Measurements from ENCODE around the gene INTS14.
"Not testable (repeated sequence)": the region's sequence is repeated elsewhere in the genome, so short reads cannot be mapped to it uniquely, and the experiment has no call there.

The INTS14 gene

GRCh38 chr15:65559941-65560340 is 51.0 kb downstream of the INTS14 start:
- no peaks in the 10 kb centered on the region for H3K27me3 ChIP-seq (replicated peaks; ENCODE audit: control insufficient read depth, insufficient read depth, low read length, poor library complexity, severe bottlenecking)
- H3K36me3 ChIP-seq (ENCODE audit: control insufficient read depth, insufficient read depth, low read length): peaks cover 27% of the 10 kb centered on the region
- no peaks in the 10 kb centered on the region for H3K4me1 ChIP-seq (ENCODE audit: control insufficient read depth, insufficient read depth, low read length, poor library complexity, severe bottlenecking)
- no peak overlapping the region for H3K27ac ChIP-seq (ENCODE audit: insufficient read depth, low read length, poor library complexity, severe bottlenecking)
- H3K4me3 ChIP-seq (ENCODE audit: insufficient read depth, low read depth, low read length, poor library complexity, severe bottlenecking): no peak overlapping the region
- H3K9me3 ChIP-seq (ENCODE audit: control insufficient read depth, low read length): no peaks in the 10 kb centered on the region
- DNase-seq: no peak

- Histone ChIP-seq H3K36me3 (ENCODE audit: control insufficient read depth, insufficient read depth, low read length) (peaks cover 27% of the 10 kb centered on the region), H3K4me1 (ENCODE audit: control insufficient read depth, insufficient read depth, low read length, poor library complexity, severe bottlenecking) (no peaks in the 10 kb centered on the region), H3K27me3 (replicated peaks; ENCODE audit: control insufficient read depth, insufficient read depth, low read length, poor library complexity, severe bottlenecking) (no peaks in the 10 kb centered on the region), H3K4me3 (ENCODE audit: insufficient read depth, low read depth, low read length, poor library complexity, severe bottlenecking) (no peak overlapping the region), H3K9me3 (ENCODE audit: control insufficient read depth, low read length) (no peaks in the 10 kb centered on the region), H3K27ac (ENCODE audit: insufficient read depth, low read length, poor library complexity, severe bottlenecking) (no peak overlapping the region)
- DNase-seq: no peak
Observed at GRCh38 chr15:65558997-65559760, 51.8 kb downstream of the INTS14 start.

- H3K27me3 ChIP-seq (replicated peaks; ENCODE audit: control insufficient read depth, insufficient read depth, low read length, poor library complexity, severe bottlenecking): no peaks in the 10 kb centered on the region
- no peaks in the 10 kb centered on the region for H3K4me1 ChIP-seq (ENCODE audit: control insufficient read depth, insufficient read depth, low read length, poor library complexity, severe bottlenecking)
- no peak for DNase-seq
- no peaks in the 10 kb centered on the region for H3K9me3 ChIP-seq (ENCODE audit: control insufficient read depth, low read length)
- H3K36me3 ChIP-seq (ENCODE audit: control insufficient read depth, insufficient read depth, low read length): peaks cover 27% of the 10 kb centered on the region
- H3K4me3 ChIP-seq (ENCODE audit: insufficient read depth, low read depth, low read length, poor library complexity, severe bottlenecking): no peak overlapping the region
- no peak overlapping the region for H3K27ac ChIP-seq (ENCODE audit: insufficient read depth, low read length, poor library complexity, severe bottlenecking)
Observed at GRCh38 chr15:65558336-65558735, 52.6 kb downstream of the INTS14 start.

- no peaks in the 10 kb centered on the region for H3K9me3 ChIP-seq (ENCODE audit: control insufficient read depth, low read length)
Observed at GRCh38 chr15:65556622-65557021, 54.3 kb downstream of the INTS14 start.

GRCh38 chr15:65553691-65554090 is 57.2 kb downstream of the INTS14 start:
- Histone ChIP-seq H3K9me3 (ENCODE audit: control insufficient read depth, low read length) (no peaks in the 10 kb centered on the region), H3K4me1 (ENCODE audit: control insufficient read depth, insufficient read depth, low read length, poor library complexity, severe bottlenecking) (no peaks in the 10 kb centered on the region), H3K36me3 (ENCODE audit: control insufficient read depth, insufficient read depth, low read length) (peaks cover 11% of the 10 kb centered on the region), H3K27me3 (replicated peaks; ENCODE audit: control insufficient read depth, insufficient read depth, low read length, poor library complexity, severe bottlenecking) (no peaks in the 10 kb centered on the region), H3K27ac (ENCODE audit: insufficient read depth, low read length, poor library complexity, severe bottlenecking) (no peak overlapping the region), H3K4me3 (ENCODE audit: insufficient read depth, low read depth, low read length, poor library complexity, severe bottlenecking) (no peak overlapping the region)
- no peak for DNase-seq

More at GRCh38 chr15:65556622-65557021, 54.3 kb downstream of the INTS14 start:
- Histone ChIP-seq H3K4me3 (ENCODE audit: insufficient read depth, low read depth, low read length, poor library complexity, severe bottlenecking) (no peak overlapping the region), H3K4me1 (ENCODE audit: control insufficient read depth, insufficient read depth, low read length, poor library complexity, severe bottlenecking) (no peaks in the 10 kb centered on the region), H3K27ac (ENCODE audit: insufficient read depth, low read length, poor library complexity, severe bottlenecking) (no peak overlapping the region), H3K36me3 (ENCODE audit: control insufficient read depth, insufficient read depth, low read length) (peaks cover 20% of the 10 kb centered on the region), H3K27me3 (replicated peaks; ENCODE audit: control insufficient read depth, insufficient read depth, low read length, poor library complexity, severe bottlenecking) (no peaks in the 10 kb centered on the region)
- no peak for DNase-seq

- H3K27ac ChIP-seq (ENCODE audit: insufficient read depth, low read length, poor library complexity, severe bottlenecking); H3K9me3 ChIP-seq (ENCODE audit: control insufficient read depth, low read length); H3K4me1 ChIP-seq (ENCODE audit: control insufficient read depth, insufficient read depth, low read length, poor library complexity, severe bottlenecking); DNase-seq; H3K4me3 ChIP-seq (ENCODE audit: insufficient read depth, low read depth, low read length, poor library complexity, severe bottlenecking); H3K27me3 ChIP-seq (replicated peaks; ENCODE audit: control insufficient read depth, insufficient read depth, low read length, poor library complexity, severe bottlenecking): not testable (repeated sequence)
- peaks cover 10% of the 10 kb centered on the region for H3K36me3 ChIP-seq (ENCODE audit: control insufficient read depth, insufficient read depth, low read length)
Observed at GRCh38 chr15:65552851-65553250, 58.1 kb downstream of the INTS14 start.

- Histone ChIP-seq H3K36me3 (ENCODE audit: control insufficient read depth, insufficient read depth, low read length) (peaks cover 8% of the 10 kb centered on the region), H3K9me3 (ENCODE audit: control insufficient read depth, low read length) (no peaks in the 10 kb centered on the region), H3K4me3 (ENCODE audit: insufficient read depth, low read depth, low read length, poor library complexity, severe bottlenecking) (no peak overlapping the region), H3K27me3 (replicated peaks; ENCODE audit: control insufficient read depth, insufficient read depth, low read length, poor library complexity, severe bottlenecking) (no peaks in the 10 kb centered on the region), H3K4me1 (ENCODE audit: control insufficient read depth, insufficient read depth, low read length, poor library complexity, severe bottlenecking) (no peaks in the 10 kb centered on the region), H3K27ac (ENCODE audit: insufficient read depth, low read length, poor library complexity, severe bottlenecking) (no peak overlapping the region)
- DNase-seq: no peak
Observed at GRCh38 chr15:65551183-65551582, 59.7 kb downstream of the INTS14 start.

GRCh38 chr15:65550681-65551098 is 60.2 kb downstream of the INTS14 start:
- Histone ChIP-seq H3K27me3 (replicated peaks; ENCODE audit: control insufficient read depth, insufficient read depth, low read length, poor library complexity, severe bottlenecking) (no peaks in the 10 kb centered on the region), H3K4me1 (ENCODE audit: control insufficient read depth, insufficient read depth, low read length, poor library complexity, severe bottlenecking) (no peaks in the 10 kb centered on the region), H3K27ac (ENCODE audit: insufficient read depth, low read length, poor library complexity, severe bottlenecking) (no peak overlapping the region), H3K36me3 (ENCODE audit: control insufficient read depth, insufficient read depth, low read length) (peaks cover 3% of the 10 kb centered on the region), H3K9me3 (ENCODE audit: control insufficient read depth, low read length) (no peaks in the 10 kb centered on the region), H3K4me3 (ENCODE audit: insufficient read depth, low read depth, low read length, poor library complexity, severe bottlenecking) (no peak overlapping the region)
- DNase-seq: no peak

GRCh38 chr15:65549288-65549687 is 61.6 kb downstream of the INTS14 start:
- not testable (repeated sequence) for DNase-seq; H3K27ac ChIP-seq (ENCODE audit: insufficient read depth, low read length, poor library complexity, severe bottlenecking); H3K36me3 ChIP-seq (ENCODE audit: control insufficient read depth, insufficient read depth, low read length); H3K4me3 ChIP-seq (ENCODE audit: insufficient read depth, low read depth, low read length, poor library complexity, severe bottlenecking); H3K27me3 ChIP-seq (replicated peaks; ENCODE audit: control insufficient read depth, insufficient read depth, low read length, poor library complexity, severe bottlenecking); H3K4me1 ChIP-seq (ENCODE audit: control insufficient read depth, insufficient read depth, low read length, poor library complexity, severe bottlenecking); H3K9me3 ChIP-seq (ENCODE audit: control insufficient read depth, low read length)

GRCh38 chr15:65547841-65548240 is 63.1 kb downstream of the INTS14 start:
- Histone ChIP-seq H3K9me3 (ENCODE audit: control insufficient read depth, low read length) (no peaks in the 10 kb centered on the region), H3K4me1 (ENCODE audit: control insufficient read depth, insufficient read depth, low read length, poor library complexity, severe bottlenecking) (no peaks in the 10 kb centered on the region), H3K27me3 (replicated peaks; ENCODE audit: control insufficient read depth, insufficient read depth, low read length, poor library complexity, severe bottlenecking) (no peaks in the 10 kb centered on the region), H3K36me3 (ENCODE audit: control insufficient read depth, insufficient read depth, low read length) (no peaks in the 10 kb centered on the region), H3K4me3 (ENCODE audit: insufficient read depth, low read depth, low read length, poor library complexity, severe bottlenecking) (no peak overlapping the region), H3K27ac (ENCODE audit: insufficient read depth, low read length, poor library complexity, severe bottlenecking) (no peak overlapping the region)
- no peak for DNase-seq

Measured in effector memory CD4-positive, alpha-beta T cell (primary cell).